HS-27A (cell line): ENCODE data around the gene ANKFN1.

Experiments used
- DNase-seq: peaks from one replicate; pipeline ENCODE4 v3.0.0-alpha.2; 2012; ENCODE audit warnings: low read depth, missing footprints

ANKFN1 gene

DNA sequence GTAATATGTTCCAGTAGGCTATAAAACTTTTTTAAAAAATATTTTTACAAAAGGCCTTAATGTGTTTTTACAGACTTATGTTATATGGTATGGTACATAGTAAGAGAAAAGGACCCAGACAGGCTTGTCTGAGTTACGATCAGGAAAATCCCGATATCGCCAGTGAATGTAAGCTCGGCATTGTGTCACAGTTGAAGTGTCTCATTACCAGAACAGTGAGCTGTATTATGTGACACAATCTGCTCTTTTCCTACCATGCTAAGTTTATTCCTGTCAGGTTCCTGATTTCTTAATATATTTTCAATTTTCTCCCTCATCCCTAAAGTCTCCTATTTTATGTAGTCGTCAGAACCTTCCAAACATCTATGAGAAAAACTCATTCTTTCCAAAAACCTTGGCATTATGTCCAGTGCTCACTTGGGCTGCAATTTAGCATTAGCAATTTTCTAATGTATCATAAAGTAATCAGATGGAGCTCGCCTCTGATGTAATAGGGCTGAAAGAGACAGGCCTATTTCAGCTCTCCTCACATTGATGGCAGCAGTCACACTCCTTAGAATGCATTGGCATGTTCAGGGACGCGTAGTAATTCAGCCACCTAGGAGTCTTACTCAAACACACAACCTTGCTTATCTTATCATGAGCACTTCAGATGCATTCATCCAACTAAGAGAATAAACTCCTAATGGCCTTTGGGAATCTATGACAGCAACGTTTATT, 292.6 kb downstream of the ANKFN1 start:
- no peak for DNase-seq

DNA sequence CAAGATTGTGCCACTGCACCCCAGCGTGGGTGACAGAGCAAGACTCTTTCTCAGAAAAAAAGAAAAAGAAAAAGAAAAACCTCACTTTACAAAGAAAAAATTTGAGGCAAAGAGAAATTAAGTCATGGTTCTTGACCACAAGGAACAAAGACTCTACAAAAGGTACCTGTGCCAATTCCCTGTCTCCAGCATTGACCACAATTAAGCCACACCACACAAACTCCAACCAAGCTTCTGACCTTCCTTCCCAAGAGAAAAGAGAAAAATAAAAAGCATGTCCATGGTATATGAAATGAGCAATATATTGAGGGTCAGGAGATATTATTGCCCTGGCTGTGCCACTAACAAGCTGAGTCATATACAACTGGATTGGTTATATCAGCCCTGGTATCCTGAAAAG, 293.9 kb downstream of the ANKFN1 start:
- DNase-seq: no peak

- no peak for DNase-seq
Measured at GRCh38 chr17:56448371-56448770, 295.1 kb downstream of the ANKFN1 start.

- DNase-seq: no peak
Measured at GRCh38 chr17:56449176-56449575, 295.9 kb downstream of the ANKFN1 start.

DNA sequence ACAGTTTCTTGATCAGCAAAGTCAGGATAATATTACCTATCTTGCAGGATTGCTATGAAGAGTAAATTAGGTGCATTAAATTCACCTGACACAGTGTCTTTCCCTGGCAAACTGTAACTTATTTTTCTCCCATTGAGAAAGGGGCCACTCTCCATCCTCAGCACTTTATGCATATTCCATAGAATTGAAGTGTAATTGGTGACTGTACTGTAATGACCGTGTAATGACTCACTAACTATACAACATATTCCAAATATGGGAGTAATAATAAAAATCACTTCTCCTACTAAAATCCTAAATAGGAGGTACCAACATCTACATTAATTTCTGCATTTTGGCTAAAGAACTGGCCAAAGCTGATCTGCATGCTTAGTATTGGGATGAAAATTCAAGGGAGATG, 298.4 kb downstream of the ANKFN1 start:
- DNase-seq: no peak

DNA sequence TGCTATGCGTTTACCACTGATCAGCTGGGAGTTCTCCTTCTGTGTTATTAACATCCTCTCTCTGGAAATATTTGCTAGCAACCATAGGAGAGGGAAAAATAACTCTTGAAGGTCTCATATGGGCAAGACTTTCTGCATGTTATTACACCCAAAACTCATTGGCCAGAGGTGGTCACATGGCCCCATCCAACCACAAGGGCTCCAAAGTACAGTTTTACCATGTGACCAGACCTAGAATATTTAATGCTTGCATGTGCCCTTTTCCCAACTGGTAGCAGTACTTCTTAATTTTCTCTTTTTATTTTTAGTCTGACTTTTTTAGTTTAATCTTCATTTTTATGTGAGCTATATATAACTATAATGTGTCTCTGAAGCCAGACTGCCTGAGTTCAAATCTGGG, 299.2 kb downstream of the ANKFN1 start:
- DNase-seq: no peak

DNA sequence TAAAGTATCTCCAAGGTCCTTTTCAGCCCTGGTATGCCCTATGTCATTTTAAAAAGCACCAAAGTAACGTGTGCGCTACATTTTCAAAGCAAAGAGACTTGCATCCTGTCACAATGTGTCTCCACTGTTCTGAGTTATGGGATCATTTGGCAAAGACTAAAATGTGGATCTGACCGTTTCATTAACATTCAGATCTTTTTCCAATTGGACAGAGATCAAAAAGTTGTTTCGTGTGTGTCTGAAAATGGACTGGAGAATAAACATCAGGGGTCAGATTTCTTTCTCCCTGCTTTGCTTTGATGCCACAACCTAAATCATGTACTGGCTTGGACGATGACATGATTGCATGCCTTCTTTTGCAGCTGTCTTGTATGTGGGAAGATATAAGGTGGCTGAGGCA, 304.2 kb downstream of the ANKFN1 start:
- DNase-seq: no peak

GRCh38 chr17:56465886-56466285, 312.6 kb downstream of the ANKFN1 start:
- no peak for DNase-seq

DNA sequence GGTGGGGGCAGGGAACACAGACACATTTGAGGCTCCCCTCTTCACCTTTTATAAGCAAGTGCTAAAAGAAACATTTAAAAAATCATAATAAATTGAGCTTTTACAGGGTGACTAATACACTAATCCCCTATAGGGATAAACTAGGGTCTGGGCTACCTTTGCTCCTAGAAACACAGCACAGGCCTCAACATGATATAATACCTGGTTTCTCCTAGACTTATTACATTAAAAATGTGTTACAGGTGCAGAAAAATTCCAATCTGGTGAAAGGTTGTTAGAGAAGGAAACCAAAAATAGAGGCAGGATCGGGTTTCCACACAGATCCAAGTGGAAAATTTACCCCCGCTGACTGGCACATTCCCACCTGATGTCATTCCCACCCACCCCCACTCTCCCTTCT, 315.6 kb downstream of the ANKFN1 start:
- DNase-seq: no peak

DNA sequence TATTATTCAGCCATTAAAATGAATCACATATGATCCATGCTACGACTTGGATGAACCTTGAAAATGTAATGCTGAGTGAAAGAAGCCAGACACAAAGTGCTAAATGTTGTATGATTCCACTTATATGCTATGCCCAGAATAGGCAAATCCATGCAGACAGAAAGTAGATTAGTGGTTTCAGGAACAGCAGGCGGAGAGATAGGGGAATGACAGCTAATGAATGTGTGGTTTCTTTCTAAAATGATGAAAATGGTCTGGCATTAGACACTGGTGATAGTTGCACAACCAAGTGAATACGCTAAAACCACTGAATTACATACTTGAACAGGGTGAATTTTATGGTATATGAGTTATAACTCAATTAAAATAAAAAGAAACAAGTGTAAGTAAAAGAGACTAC, 318.4 kb downstream of the ANKFN1 start:
- DNase-seq: no peak

GRCh38 chr17:56475116-56475515, 321.8 kb downstream of the ANKFN1 start:
- DNase-seq: no peak

DNA sequence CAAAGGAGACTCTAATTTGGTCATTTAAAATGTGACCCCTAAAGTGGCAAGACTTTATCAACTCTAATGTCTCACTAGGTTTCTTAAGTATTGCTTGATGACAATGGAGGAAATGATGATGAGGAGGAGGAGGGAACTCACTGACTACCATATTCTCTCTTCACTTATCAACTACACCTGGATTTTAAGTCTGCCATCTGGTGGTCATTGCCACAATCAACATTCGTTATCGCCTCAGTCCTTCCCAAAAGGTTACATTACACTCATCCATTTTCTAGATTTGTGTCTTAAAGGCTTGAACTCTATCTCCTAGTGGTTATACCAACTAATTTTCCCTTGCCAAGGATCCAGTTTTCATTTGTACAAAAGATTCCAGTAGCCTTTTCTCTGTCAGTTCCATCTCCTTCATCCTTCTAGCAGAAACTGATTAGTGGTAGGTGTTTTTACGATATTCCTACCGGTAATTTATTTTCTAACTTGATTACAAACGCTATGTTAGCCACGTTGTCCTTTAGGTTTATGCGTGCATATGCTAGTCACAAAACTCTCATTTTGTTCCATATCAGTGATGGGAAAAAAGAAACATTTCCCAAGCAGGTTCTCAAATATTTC, 325.7 kb downstream of the ANKFN1 start:
- peak; percentile 57 for DNase-seq

GRCh38 chr17:56480501-56480900, 327.2 kb downstream of the ANKFN1 start:
- DNase-seq: no peak

DNA sequence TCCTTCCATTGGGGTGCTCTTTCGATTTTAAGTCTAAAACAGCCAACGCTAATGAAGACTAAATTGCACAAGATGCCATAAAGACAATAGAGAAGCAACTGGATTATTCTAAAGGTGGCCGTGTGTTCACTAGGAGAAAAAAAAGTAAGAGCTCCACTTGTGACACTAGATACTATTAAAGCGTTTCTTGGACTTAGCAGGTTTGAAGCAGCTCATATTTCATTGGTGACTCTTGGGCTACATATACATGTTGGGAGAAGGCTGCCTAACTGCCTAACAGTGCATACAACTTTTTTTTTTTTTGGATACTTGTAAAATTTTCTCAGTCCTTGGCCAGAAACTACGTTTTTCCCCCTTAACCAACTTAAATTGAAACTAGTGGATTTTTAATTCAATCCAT, 328.4 kb downstream of the ANKFN1 start:
- no peak for DNase-seq

GRCh38 chr17:56482229-56482628, 329.0 kb downstream of the ANKFN1 start:
- no peak for DNase-seq

DNA sequence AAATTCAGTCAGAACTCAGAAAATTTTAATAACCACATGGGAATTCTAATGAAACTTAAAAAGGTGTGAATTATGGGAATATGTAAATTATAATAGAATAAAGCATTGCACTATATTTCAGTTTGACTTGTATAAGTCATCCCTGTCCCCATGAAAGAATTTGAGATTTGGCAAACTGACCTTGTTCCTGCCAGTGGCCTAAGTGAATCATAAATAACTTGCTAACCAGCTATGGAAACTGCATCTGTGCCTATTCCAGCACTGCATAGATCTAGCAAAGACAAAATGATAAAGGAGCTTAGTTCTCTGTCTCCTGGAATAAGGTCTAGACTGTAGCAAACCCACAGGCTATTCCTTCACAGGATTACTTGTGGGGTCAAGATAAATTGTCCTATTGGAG, 333.5 kb downstream of the ANKFN1 start:
- no peak for DNase-seq

DNA sequence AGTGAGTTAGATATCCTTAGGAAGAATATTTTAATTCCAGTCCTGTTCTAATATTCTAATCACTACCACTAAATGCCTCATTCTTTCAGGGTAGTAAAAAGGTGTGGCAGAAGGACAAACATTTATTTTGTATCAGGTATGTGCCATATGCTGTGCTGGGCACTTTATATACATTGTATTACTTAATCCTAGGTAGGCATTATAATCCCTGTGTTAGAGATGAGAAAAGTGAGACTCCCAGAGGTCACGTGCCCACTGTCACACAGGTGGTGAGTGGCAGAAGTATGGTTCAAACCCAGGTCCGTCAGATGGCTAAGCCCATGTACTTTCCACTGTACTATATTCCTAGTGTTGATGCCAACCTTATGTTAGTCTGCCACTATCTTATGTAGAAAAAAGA, 335.5 kb downstream of the ANKFN1 start:
- DNase-seq: no peak

DNA sequence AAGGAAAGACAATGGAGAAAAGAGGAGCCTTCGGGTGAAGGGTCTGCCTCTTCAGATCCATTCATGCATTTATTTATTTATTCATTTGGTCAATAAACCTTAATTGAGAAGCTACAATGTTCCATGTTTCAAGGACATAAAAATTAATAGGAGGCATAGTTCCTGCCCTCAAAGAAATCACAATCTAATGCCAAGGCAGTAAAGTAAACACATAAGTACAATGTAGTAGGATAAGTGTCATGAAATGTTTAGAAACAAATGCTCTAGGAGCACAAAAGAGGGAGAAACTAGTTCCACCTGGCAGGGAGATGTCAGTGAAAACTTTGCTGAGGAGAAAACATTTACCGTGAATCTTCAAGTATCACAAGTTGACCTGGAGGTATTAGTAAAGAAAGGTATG, 336.7 kb downstream of the ANKFN1 start:
- no peak for DNase-seq

DNA sequence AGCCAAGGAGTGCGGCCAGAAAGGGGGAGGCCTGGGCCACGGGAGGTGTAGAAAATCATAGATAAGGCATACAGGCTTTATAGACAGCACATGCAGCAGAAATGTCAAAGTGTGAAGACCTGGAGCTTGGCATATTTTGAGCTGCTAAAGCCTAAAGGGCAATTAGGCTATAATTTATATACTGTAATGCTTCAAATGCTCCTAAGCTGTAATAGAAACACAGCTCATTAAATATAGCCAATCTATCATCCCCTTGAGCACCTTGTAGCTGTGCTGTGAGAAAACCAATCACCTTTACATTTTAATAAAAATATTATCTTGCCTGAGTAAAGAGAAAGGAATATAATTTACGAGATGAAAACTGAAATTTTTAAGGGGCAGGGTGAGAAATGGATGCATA, 342.3 kb downstream of the ANKFN1 start:
- no peak for DNase-seq

- DNase-seq: no peak
Measured at GRCh38 chr17:56497132-56497531, 343.9 kb downstream of the ANKFN1 start.

DNA sequence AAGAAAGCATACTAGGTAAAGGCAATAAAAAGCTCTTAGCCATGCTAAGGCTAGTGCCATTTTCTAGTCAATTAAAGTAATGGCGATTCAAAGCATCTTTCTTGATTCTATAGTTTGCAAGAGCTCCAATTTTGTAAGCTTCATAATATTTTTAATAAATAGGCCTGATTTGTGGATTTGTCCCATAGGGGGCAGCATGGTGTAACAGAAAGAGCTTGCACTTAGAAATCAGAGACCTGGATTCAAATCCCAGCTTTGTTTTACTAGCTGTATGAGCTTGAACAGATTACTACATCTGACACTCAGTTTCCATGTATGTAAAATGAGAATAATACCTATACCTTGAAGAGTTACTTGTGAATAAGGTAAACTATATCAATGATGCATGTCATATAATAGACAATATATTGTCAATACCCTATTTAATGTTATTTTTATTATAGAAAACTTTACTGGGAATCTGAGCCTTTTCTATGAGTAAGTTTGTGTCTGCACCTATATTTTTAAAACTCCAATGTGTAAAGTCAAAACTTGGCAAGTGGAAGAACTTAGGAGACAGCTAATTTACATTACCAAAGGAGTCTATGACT, 346.6 kb downstream of the ANKFN1 start:
- DNase-seq: peak; percentile 9

GRCh38 chr17:56502120-56502654, 348.9 kb downstream of the ANKFN1 start:
- no peak for DNase-seq

DNA sequence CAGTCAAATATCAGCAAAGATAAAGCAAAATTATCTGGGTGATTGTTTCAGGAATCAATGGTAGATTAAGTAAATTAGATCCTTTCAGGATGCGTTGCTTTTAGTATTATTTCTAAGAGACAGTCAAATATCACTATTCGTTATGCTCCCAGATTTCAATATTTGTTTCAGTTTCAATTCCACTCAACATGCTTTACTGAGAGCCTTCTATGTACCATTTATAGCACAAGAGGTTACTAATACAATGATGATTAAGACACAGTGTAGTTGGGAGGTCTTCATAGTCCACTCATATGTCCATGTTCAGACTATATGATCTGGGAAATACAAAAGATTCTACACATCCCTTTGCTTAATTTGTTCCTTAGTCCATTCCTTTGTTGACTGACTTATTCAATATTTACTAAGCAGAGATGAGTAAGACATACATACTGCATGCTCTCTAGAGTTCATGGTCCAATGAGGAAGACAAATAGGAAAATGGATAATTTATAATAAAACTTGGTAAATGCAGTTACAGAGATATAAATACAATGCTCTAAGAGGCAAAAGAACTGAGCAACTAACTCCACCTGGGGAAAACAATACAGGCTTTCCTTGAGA, 352.0 kb downstream of the ANKFN1 start:
- DNase-seq: no peak
